HepG2 (cell line): ENCODE results near the gene GGA3. TPM values are rescaled to one million over a fixed set of nuclear protein-coding genes. Genes with fewer than 3 reads are reported as not detected.

Experiments
- CBFB ChIP-seq: sonication (generic); formaldehyde crosslinking; IDR thresholded peaks from 2 replicates; pipeline ENCODE4 v1.4.0; 2020; ENCODE audit warnings: missing genetic modification reagents
- FOXC1 ChIP-seq: sonication (generic); formaldehyde crosslinking; IDR thresholded peaks from 2 replicates; pipeline ENCODE4 v1.8.0; 2022; ENCODE audit warnings: mild to moderate bottlenecking, missing genetic modification reagents, borderline replicate concordance
- HMGXB3 ChIP-seq: sonication (generic); formaldehyde crosslinking; IDR thresholded peaks from 2 replicates; pipeline ENCODE4 v1.4.0; 2020; ENCODE audit warnings: missing genetic modification reagents, borderline replicate concordance
- NFRKB ChIP-seq: fragments of 450-650 bp; IDR thresholded peaks from 2 replicates; pipeline ENCODE4 v1.6.1; 2017
- SIX4 ChIP-seq: sonication (generic); formaldehyde crosslinking; IDR thresholded peaks from 2 replicates; pipeline ENCODE4 v1.4.0; 2020; ENCODE audit warnings: missing genetic modification reagents
- SRSF4 ChIP-seq: fragments of 200-400 bp; formaldehyde crosslinking; IDR thresholded peaks from one replicate; pipeline ENCODE4 v1.6.1; 2018; ENCODE audit warnings: mild to moderate bottlenecking, low read depth, low read length, moderate library complexity; ENCODE audit not compliant: poor library complexity, severe bottlenecking
- TAF1 ChIP-seq: sonication (generic); formaldehyde crosslinking; IDR thresholded peaks from 2 replicates; pipeline ENCODE4 v1.4.0; 2020; ENCODE audit warnings: missing genetic modification reagents
- TBL1XR1 ChIP-seq: fragments of 150-350 bp; IDR thresholded peaks from 2 replicates; pipeline ENCODE4 v1.6.1; 2014; ENCODE audit warnings: borderline replicate concordance, low read length; ENCODE audit not compliant: partially characterized antibody
- TCF12 ChIP-seq, 2 experiments: fragments of 450-650 bp in 1 of 2; sonication (generic) in 1 of 2; formaldehyde crosslinking in 1 of 2; IDR thresholded peaks; 2 replicates each; pipeline versions ENCODE4 v1.6.1 to v1.8.0; 2017 to 2022; ENCODE audit warnings: antibody characterized with exemption in 1 of 2, mild to moderate bottlenecking in 1 of 2, missing genetic modification reagents in 1 of 2, moderate library complexity in 1 of 2
- TMF1 ChIP-seq: sonication (generic); formaldehyde crosslinking; IDR thresholded peaks from 2 replicates; pipeline ENCODE4 v1.8.1; 2022; ENCODE audit warnings: low read depth, missing genetic modification reagents
- U2AF1 ChIP-seq: fragments of 200-400 bp; formaldehyde crosslinking; optimal IDR thresholded peaks from 2 replicates; pipeline ENCODE3; 2017; ENCODE audit warnings: mild to moderate bottlenecking, low read depth, low read length
- ZNF460 ChIP-seq: sonication (generic); formaldehyde crosslinking; IDR thresholded peaks from 2 replicates; pipeline ENCODE4 v1.5.1; 2020; ENCODE audit warnings: missing genetic modification reagents, mild to moderate bottlenecking, borderline replicate concordance
- ZNF552 ChIP-seq: sonication (generic); formaldehyde crosslinking; IDR thresholded peaks from 2 replicates; pipeline ENCODE4 v1.9.0; 2022; ENCODE audit warnings: missing genetic modification reagents, mild to moderate bottlenecking, borderline replicate concordance
- ZNF589 ChIP-seq: sonication (generic); formaldehyde crosslinking; conservative IDR thresholded peaks from 2 replicates; pipeline ENCODE4 v1.8.0; 2022; ENCODE audit warnings: mild to moderate bottlenecking, moderate library complexity, missing genetic modification reagents
- ZNF687 ChIP-seq: sonication (generic); formaldehyde crosslinking; IDR thresholded peaks from 2 replicates; pipeline ENCODE4 v1.5.1; 2020; ENCODE audit warnings: mild to moderate bottlenecking, missing genetic modification reagents, moderate library complexity
- ZSCAN9 ChIP-seq: IDR thresholded peaks from 2 replicates; pipeline ENCODE4 v1.6.1; 2016; ENCODE audit warnings: borderline replicate concordance
- polyA plus RNA-seq, 8 experiments: library from polyadenylated mRNA; depleted of rRNA in 3 of 8; stranded (reverse) in 7 of 8; unstranded in 1 of 8; fragments of >200 nt; fragmentation: Illumina TruSeq in 4 of 8; extraction: Trizol in 4 of 8; gene quantifications; 2 replicates each; pipeline versions ENCODE4 v1.2.1 to v1.2.3, GENCODE V29; 2011 to 2016; ENCODE audit warnings: low read depth in 4 of 8, missing spikeins in 1 of 8, mixed read lengths in 1 of 8; ENCODE audit not compliant: insufficient read depth in 1 of 8
- total RNA-seq, 5 experiments: library from RNA; depleted of rRNA; stranded (reverse); fragments of >200 nt; fragmentation: Illumina TruSeq; extraction: Trizol; gene quantifications; 2 replicates each; pipeline ENCODE4 v1.2.3, GENCODE V29; 2016; ENCODE audit warnings: low read depth in 1 of 5
- TF ChIP-seq, protein P1 (sequence below): IDR thresholded peaks from 2 replicates; pipeline ENCODE4 v1.6.1; 2016; ENCODE audit warnings: mild to moderate bottlenecking

Gene GGA3
- total and polyA plus RNA-seq, 2 of the 13 experiments (the other 11 are each of a cell fraction or from before 2014, with no cell fraction given), result 28.4 to 43.7 TPM

DNA sequence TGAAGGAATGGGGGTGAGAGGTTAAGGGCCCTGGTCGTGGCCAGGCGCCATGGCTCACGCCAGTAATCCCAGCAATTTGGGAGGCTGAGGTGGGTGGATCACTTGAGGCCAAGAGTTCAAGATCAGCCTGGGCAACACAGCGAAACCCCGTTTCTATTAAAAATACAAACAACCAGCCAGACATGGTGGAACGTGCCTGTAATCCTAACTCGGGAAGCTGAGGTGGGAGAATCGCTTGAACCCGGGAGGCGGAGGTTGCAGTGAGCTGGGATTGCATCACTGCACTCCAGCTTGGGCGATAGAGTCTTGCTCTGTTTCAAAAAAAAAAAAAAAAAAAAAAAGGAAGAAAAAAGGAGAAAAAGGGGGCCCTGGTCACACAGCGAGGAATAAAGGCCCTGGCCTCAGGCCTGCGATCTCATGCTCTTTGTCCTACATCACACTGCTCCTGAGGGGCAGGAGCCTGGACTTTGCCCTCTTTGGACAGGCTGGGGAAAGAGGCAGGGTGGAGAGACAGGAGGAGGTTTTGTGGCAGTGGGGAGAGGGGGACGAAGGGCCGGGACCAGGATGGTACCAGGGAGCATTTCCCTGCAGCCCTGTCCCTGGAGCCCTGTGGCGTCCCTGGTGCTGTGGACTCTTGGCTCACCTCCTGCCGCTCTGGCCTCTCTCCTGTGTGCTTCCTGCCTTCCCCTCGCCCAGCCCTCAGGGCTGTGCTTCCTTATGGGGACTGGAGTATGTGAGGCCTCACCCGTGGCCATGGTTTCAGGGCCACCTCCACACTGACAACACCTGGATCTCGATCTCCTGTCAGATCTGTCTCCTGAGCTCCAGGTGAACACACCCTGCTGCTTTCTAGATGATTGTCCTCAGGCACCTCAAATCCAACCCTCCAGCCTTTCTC lies 47.6 kb upstream of the GGA3 start (continued):
- TF ChIP-seq U2AF1 (peak; percentile 92), ZSCAN9 (CRISPR knock-in tag) (peak; percentile 91), NFRKB (no peak; the same call in 1 of the 2 replicates), SRSF4 (no peak), HMGXB3 (CRISPR knock-in tag) (peak; percentile 88), TMF1 (CRISPR knock-in tag) (peak; percentile 67; the same call in 1 of the 2 replicates), CBFB (no peak), TCF12 (IDR thresholded peaks at IDR 0.05) (no peak), TCF12 (CRISPR knock-in tag; IDR thresholded peaks at IDR 0.05) (0 out of 2 replicates have a peak, but pooled peaks have one; percentile 59), ZNF460 (peak; percentile 37; the same call in 1 of the 2 replicates), FOXC1 (CRISPR knock-in tag) (peak; percentile 76; the same call in 1 of the 2 replicates), ZNF589 (CRISPR knock-in tag) (no peak), TAF1 (CRISPR knock-in tag) (peak; percentile 83), ZNF687 (CRISPR knock-in tag) (peak; percentile 99), SIX4 (CRISPR knock-in tag) (no peak), ZNF552 (CRISPR knock-in tag) (peak; percentile 86; the same call in 1 of the 2 replicates), TBL1XR1 (no peak)
- TF ChIP-seq, protein P1, sequence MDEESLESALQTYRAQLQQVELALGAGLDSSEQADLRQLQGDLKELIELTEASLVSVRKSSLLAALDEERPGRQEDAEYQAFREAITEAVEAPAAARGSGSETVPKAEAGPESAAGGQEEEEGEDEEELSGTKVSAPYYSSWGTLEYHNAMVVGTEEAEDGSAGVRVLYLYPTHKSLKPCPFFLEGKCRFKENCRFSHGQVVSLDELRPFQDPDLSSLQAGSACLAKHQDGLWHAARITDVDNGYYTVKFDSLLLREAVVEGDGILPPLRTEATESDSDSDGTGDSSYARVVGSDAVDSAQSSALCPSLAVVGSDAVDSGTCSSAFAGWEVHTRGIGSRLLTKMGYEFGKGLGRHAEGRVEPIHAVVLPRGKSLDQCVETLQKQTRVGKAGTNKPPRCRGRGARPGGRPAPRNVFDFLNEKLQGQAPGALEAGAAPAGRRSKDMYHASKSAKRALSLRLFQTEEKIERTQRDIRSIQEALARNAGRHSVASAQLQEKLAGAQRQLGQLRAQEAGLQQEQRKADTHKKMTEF, result peak; percentile 93
